Uterus (tissue), 4 donors: ENCODE results near the gene CACNA1E. TPM values are rescaled to one million over a fixed set of nuclear protein-coding genes. Genes with fewer than 3 reads are reported as not detected.

Source experiments
- DNase-seq, 2 donors: peaks; one replicate each; pipeline ENCODE4 v3.0.0-alpha.2; 2019 to 2020
- H3K27ac ChIP-seq, 2 donors: fragments of 200-600 bp; sonication (generic); 1 replicate in 1 of 2; 2 replicates in 1 of 2; pipeline ENCODE4 v1.5.1; 2016 to 2018
- H3K27me3 ChIP-seq, 2 donors: fragments of 200-600 bp; sonication (generic); one replicate each; pipeline ENCODE4 v1.5.1; 2018 to 2019; ENCODE audit warnings: control low read depth in 1 of 2
- H3K36me3 ChIP-seq, 2 donors: fragments of 200-600 bp; sonication (generic); one replicate each; pipeline ENCODE4 v1.5.1; 2019; ENCODE audit warnings: control low read depth in 1 of 2
- H3K4me1 ChIP-seq, 2 donors: fragments of 200-600 bp; sonication (generic); one replicate each; pipeline ENCODE4 v1.5.1; 2018 to 2019; ENCODE audit warnings: control low read depth in 1 of 2
- H3K4me3 ChIP-seq, 2 donors: fragments of 200-600 bp; sonication (generic); 1 replicate in 1 of 2; 2 replicates in 1 of 2; pipeline ENCODE4 v1.5.1; 2018 to 2019; ENCODE audit warnings: mild to moderate bottlenecking in 1 of 2
- H3K9me3 ChIP-seq, 2 donors: fragments of 200-600 bp; sonication (generic); one replicate each; pipeline ENCODE4 v1.5.1; 2019; ENCODE audit warnings: control low read depth in 1 of 2
- POLR2A ChIP-seq, 2 donors: fragments of 450-650 bp; IDR thresholded peaks; one replicate each; pipeline ENCODE4 v1.6.1; 2016; ENCODE audit warnings: antibody characterized with exemption in 2 of 2, mild to moderate bottlenecking in 1 of 2, moderate library complexity in 1 of 2
- intact Hi-C: fragments of 100-400 bp; cut with DNase I; formaldehyde crosslinking; loops from one replicate; pipeline ENCODE4 v1.15.1; 2023; ENCODE audit warnings: low total_unique reads
- total RNA-seq, 4 donors: library from RNA; depleted of rRNA in 3 of 4; stranded (reverse); fragments of >200 nt in 3 of 4; gene quantifications; one replicate each; pipeline versions ENCODE4 v1.1.0 to v1.2.4, GENCODE V29; 2014 to 2023
- TF ChIP-seq, protein P1 (sequence below), 4 experiments: fragments of 200-600 bp in 2 of 4; fragments of 450-650 bp in 2 of 4; sonication (generic) in 2 of 4; IDR thresholded peaks; one replicate each; pipeline ENCODE4 v1.5.1; 2016 to 2019; ENCODE audit warnings: antibody characterized with exemption in 4 of 4, mild to moderate bottlenecking in 2 of 4, moderate library complexity in 1 of 4
- donor health status: DM: yes; HTN: yes; CAD: no.

The CACNA1E gene
- total RNA-seq, 4 donors from 2014 or later, result 0.12 to 3.4 TPM; not detected in 2

DNA sequence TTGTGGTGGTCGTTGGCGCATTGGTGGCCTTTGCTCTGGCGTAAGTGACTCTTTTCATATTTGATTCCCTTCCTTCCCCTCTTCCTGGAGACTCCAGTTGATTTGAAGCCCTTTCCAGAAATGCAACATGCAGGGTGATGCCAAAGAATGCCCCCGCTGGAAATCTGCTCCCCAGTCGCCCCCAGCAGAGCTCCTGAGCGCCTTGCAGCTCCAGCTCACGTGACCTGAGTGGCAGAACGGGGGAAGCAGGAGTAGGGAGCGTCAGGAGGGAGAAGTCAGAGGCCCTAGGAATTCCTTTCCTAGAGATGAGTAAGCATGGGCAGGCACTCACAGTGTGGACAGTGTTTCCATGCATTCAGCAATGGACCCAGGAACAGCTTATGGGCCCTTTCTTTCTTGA, 255.9 kb downstream of the CACNA1E start:
- Histone ChIP-seq H3K4me3 (no peak overlapping the region), H3K9me3 (no peaks in the 10 kb centered on the region), H3K4me1 (no peaks in the 10 kb centered on the region), H3K36me3 (no peaks in the 10 kb centered on the region), H3K27ac (no peak overlapping the region), H3K27me3 (no peaks in the 10 kb centered on the region)
- TF ChIP-seq, protein P1, sequence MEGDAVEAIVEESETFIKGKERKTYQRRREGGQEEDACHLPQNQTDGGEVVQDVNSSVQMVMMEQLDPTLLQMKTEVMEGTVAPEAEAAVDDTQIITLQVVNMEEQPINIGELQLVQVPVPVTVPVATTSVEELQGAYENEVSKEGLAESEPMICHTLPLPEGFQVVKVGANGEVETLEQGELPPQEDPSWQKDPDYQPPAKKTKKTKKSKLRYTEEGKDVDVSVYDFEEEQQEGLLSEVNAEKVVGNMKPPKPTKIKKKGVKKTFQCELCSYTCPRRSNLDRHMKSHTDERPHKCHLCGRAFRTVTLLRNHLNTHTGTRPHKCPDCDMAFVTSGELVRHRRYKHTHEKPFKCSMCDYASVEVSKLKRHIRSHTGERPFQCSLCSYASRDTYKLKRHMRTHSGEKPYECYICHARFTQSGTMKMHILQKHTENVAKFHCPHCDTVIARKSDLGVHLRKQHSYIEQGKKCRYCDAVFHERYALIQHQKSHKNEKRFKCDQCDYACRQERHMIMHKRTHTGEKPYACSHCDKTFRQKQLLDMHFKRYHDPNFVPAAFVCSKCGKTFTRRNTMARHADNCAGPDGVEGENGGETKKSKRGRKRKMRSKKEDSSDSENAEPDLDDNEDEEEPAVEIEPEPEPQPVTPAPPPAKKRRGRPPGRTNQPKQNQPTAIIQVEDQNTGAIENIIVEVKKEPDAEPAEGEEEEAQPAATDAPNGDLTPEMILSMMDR (IDR thresholded peaks at IDR 0.05), result no peak
- intact Hi-C loops, result no loop called here
- no peak for DNase-seq

DNA sequence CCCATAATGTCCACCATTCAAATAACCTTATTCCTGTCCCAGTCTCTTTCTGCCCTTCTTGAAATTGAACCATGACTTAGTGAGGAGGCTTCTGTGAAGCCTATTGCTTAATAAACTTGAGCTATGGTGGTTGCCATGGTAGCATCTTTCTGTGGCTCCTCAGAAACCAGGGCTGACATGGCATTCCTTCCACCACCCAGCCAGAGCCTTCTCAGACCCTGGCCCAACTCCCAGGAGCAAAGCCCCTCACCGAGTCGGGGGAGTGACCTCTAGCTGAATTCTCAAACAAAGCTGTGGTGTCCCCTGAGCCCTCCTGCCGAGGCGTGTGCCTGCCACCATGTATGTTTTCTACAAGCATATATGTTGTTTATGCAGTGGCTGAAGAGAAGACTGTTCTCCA, 259.1 kb downstream of the CACNA1E start:
- H3K27me3 ChIP-seq, result no peaks in the 10 kb centered on the region
- no peak for DNase-seq
- no peak for TF ChIP-seq POLR2A (IDR thresholded peaks at IDR 0.05)
- TF ChIP-seq, protein P1 (IDR thresholded peaks at IDR 0.05), result no peak
- H3K9me3 ChIP-seq, result no peaks in the 10 kb centered on the region
- no peak overlapping the region for H3K4me3 ChIP-seq
- no peaks in the 10 kb centered on the region for H3K36me3 ChIP-seq
- H3K4me1 ChIP-seq, result no peaks in the 10 kb centered on the region
- H3K27ac ChIP-seq, result no peak overlapping the region
- intact Hi-C loops, result no loop called here

DNA sequence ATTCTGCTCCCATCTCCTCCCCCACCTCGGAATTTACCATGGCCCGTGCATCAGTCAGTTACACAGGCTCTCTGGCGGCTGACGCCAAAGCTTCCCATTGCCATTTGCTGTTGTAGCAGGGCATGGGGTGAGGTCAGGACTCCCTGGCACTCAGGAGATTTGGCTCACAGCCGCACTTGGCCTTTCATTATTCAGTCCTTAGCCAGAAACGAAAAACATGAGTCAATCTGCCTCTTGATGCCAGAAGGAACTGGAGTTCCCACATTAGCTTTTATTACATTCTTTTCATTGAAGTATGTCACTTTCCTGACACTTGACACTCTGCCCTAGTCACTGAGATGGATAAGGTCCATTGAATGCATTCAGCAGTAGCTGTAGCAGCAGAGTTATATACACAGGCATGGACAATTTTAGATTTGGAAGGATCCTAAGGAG, 260.6 kb downstream of the CACNA1E start:
- H3K4me3 ChIP-seq, result no peak overlapping the region
- no peak for TF ChIP-seq POLR2A (IDR thresholded peaks at IDR 0.05)
- TF ChIP-seq, protein P1 (IDR thresholded peaks at IDR 0.05), result no peak
- intact Hi-C loops, result no loop called here
- no peaks in the 10 kb centered on the region for H3K27me3 ChIP-seq
- DNase-seq, result peak in 1 of 2 donors; percentile 17
- H3K27ac ChIP-seq, result no peak overlapping the region
- H3K4me1 ChIP-seq, result no peaks in the 10 kb centered on the region
- no peaks in the 10 kb centered on the region for H3K9me3 ChIP-seq
- H3K36me3 ChIP-seq, result no peaks in the 10 kb centered on the region

DNA sequence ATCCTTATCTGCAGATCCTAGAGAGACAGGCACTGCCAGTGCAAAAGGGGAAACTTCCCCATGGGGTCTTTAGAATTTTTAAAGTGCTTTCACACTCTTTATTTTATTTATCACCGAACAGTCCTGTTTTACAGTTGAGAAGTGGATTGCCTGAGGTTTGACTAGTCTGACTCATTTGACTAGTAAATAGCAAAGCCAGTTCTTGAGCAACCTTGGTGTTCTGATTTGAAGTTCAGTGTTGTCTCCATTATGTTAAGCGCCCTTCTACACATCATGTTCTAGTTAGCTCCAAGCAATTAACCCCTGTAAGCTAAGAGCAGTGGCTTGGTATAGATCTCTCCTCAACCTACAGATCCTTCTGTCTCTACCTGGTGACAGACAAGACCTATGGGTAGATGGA, 262.9 kb downstream of the CACNA1E start:
- TF ChIP-seq, protein P1 (IDR thresholded peaks at IDR 0.05), result no peak
- no peak for TF ChIP-seq POLR2A (IDR thresholded peaks at IDR 0.05)
- no peaks in the 10 kb centered on the region for H3K27me3 ChIP-seq
- no peaks in the 10 kb centered on the region for H3K36me3 ChIP-seq
- intact Hi-C loops, result no loop called here
- no peak for DNase-seq
- H3K9me3 ChIP-seq, result no peaks in the 10 kb centered on the region
- H3K27ac ChIP-seq, result no peak overlapping the region
- no peak overlapping the region for H3K4me3 ChIP-seq
- no peaks in the 10 kb centered on the region for H3K4me1 ChIP-seq

DNA sequence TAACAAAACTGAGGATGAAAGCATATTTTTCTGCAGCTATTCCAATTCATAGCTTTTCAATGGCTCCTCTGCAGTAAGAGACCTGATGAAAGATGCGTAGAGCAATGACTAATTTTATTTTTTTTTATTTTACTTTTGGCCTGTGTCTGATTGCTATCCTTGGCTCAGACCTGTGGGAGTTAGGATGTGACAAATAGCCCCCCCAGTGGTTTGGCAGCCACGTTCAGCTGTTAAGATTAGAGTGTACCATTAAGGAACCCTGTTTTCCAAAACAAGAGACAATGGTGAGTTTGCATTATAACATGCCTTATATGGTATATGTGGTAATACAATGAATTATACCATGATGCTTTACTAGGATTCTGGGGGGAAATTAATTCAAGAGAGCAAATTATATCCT, 264.7 kb downstream of the CACNA1E start:
- intact Hi-C loops, result no loop called here
- H3K27ac ChIP-seq, result no peak overlapping the region
- no peaks in the 10 kb centered on the region for H3K4me1 ChIP-seq
- no peak overlapping the region for H3K4me3 ChIP-seq
- TF ChIP-seq, protein P1 (IDR thresholded peaks at IDR 0.05), result no peak
- TF ChIP-seq POLR2A (IDR thresholded peaks at IDR 0.05), result no peak
- no peaks in the 10 kb centered on the region for H3K36me3 ChIP-seq
- no peaks in the 10 kb centered on the region for H3K9me3 ChIP-seq
- no peak for DNase-seq
- H3K27me3 ChIP-seq, result no peaks in the 10 kb centered on the region
